Measurements from ENCODE around the gene TAGLN.

DNA sequence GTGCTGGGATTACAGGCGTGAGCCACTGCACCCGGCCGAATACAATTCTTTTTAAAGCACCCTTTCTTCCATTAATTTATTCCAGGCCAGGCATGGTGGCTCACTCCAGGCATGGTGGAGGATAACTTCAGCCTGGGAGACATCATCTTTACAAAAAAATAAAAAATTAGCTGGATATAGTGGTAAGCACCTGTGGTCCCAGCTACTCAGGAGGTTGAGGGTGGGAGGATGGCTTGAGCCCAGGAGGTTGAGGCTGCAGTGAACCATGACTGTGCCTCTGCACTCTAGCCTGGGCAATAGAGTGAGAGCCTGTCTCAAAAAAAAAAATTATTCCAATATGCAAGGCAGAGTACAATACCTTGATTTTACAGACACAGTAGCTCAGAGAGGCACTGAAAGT is 11.4 kb downstream of the TAGLN start:
- TF ChIP-seq HMG20B (CRISPR knock-in tag; IDR thresholded peaks at IDR 0.05) (no peak), ZBTB17 (CRISPR knock-in tag; IDR thresholded peaks at IDR 0.05) (no peak)

All from K562 (cell line).